Measurements from ENCODE around the gene CYP2W1.
"Not testable (repeated sequence)": the region's sequence is repeated elsewhere in the genome, so short reads cannot be mapped to it uniquely, and the experiment has no call there.

Gene CYP2W1, protein sequence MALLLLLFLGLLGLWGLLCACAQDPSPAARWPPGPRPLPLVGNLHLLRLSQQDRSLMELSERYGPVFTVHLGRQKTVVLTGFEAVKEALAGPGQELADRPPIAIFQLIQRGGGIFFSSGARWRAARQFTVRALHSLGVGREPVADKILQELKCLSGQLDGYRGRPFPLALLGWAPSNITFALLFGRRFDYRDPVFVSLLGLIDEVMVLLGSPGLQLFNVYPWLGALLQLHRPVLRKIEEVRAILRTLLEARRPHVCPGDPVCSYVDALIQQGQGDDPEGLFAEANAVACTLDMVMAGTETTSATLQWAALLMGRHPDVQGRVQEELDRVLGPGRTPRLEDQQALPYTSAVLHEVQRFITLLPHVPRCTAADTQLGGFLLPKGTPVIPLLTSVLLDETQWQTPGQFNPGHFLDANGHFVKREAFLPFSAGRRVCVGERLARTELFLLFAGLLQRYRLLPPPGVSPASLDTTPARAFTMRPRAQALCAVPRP

DNA sequence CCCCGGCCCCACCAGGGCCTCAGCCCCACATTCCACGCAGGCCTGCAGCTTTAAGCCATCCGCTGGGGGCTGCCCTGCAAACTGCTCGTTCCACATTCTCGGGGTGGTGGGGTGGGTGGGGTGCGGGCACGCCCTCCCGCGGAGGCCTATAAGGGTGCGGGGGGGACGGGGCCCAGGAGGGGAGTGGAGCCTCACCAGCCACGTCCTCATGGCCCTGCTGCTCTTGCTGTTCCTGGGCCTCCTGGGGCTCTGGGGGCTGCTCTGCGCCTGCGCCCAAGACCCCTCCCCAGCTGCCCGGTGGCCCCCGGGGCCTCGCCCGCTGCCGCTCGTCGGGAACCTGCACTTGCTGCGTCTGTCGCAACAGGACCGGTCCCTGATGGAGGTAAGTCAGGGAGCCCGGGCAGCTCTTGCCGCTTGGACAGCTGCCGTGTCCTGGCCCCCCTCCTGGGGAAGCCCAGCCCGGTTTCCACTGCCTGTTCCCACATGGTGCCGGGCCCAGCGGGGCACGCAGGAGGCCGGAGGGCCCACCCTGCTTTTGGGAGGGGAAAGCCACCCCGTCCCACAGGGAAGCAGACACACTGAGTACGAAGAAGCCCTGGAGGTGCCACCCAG lies at the start of gene CYP2W1:
TSS of gene CYP2W1 (plus strand) at position 178 of the 612 bp plus-strand sequence. CDS start at position 209, 31 bp downstream.
- no peak for DNase-seq (ENCODE audit: low read depth in 2 of 2)

DNA sequence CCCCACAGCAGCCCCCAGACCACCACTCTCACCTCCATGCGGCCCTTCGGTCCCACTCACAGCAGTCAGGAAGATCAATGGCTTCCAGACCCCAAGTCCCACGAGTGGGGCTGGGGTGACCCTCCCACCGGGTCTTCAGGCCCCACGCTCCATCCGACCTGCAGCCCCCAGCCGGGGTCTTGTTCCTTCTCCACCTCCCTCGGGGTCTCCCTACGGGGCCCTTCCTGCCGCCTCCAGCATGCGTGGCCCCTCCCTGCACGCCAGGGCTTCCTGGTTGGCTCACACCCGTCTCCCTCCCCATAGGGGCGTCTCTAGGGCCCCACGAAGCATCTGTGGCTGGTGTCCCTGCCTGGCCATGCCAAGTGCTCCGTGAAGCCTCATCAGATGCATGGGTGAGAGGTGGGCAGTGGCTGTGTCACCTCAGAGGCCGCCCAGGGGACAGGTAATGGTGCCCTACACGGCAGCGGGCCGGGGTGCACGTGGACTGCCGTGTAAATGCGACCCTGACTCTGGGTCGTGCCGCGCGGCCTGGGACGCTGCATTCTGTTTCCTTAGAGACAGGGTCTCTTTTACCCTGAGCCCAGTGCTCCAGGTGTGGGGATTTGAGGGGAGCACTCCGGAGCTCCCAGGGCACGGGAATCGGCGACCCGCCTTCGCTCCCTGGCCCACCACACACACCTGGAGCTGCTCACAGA lies 48.4 kb upstream of the CYP2W1 start:
- DNase-seq (ENCODE audit: low read depth in 2 of 2): no peak

DNA sequence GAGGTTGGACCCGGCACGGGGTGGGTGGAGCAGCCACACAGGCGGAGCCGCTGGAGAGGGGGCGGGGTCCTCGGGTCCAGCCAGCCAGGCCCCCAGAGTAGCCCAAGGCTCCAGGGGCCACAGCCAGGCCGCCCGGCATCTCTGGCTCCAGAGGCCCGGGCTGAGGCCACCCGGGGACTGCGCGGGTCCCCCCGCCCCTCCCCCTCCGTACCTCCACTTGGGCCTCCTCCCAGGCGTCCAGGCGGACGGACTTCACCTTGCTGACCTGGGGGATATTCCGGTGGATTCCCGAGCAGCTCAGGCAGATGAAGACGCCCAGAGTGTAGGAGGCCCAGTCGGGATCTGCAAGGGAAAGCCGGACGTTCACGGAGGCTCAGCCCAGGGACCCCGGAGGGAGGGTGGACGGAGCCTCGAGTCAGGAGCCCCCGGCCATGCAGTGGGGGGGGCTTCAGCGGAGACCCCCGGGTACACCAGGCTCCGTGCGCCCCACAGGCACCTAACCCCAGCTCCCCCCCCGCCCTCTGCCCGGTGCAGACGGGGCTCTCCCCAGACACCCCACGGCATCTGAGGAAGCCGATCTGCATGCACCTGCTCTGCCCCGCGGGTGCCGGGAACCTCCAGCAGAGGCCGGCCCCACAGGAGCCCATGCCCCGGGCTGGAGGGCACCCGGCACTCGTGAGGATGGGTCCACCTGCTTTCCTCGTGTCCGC lies 47.7 kb upstream of the CYP2W1 start:
- no peak for DNase-seq (ENCODE audit: low read depth in 2 of 2)

DNA sequence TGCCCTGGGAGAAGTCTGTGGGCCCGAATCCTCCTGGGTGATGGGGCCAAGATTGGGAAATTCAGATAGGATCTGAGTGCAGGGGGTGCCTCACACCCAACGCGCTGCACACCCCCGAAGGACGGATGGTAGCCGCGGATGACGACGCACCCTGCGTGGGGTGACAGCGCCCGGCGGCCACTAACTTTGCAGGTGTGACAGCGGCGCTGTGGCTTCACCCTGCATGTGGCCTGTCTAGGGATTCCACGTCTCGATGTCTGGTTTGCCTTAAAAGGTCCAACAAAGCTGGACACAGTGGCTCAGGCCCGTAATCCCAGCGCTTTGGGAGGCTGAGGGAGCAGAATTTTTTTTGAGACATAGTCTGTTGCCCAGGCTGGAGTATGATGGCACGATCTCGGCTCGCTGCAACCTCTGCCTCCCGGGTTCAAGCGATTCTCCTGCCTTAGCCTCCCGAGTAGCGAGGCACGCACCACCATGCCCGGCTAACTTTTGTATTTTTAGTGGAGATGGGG lies 47.1 kb upstream of the CYP2W1 start:
- DNase-seq (ENCODE audit: low read depth in 2 of 2): no peak

DNA sequence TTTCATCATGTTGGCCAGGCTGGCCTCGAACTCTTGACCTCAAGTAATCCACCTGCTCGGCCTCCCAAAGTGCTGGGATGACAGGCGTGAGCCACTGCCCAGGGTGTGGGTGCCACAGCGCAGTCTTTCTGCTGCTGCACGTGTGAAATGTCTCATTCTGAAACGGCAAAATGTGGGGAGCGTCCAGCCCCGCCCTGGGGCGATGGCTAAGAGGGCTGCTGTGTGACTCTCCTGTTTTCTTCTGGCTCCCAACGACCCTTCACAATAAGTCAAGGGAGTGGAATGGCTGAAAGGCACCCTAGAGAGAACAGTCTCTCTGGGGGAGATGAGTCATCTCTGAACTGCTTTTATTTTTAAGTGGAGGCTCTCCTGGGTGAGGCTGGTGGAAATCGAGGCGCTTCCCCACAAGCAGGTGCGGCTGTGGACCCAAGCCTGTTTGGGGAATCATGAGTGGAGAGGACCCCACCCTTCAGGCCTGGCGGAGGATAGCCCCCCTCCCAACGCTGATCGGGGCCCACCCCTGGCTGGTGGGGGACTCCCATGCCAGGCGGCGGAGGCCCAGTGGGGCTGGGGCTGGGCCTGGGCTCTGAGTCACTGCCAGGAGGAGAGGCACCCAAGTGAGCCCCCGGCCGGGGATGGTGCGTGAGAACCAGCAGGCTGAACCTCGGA lies 46.5 kb upstream of the CYP2W1 start:
- DNase-seq (ENCODE audit: low read depth in 2 of 2): no peak

DNA sequence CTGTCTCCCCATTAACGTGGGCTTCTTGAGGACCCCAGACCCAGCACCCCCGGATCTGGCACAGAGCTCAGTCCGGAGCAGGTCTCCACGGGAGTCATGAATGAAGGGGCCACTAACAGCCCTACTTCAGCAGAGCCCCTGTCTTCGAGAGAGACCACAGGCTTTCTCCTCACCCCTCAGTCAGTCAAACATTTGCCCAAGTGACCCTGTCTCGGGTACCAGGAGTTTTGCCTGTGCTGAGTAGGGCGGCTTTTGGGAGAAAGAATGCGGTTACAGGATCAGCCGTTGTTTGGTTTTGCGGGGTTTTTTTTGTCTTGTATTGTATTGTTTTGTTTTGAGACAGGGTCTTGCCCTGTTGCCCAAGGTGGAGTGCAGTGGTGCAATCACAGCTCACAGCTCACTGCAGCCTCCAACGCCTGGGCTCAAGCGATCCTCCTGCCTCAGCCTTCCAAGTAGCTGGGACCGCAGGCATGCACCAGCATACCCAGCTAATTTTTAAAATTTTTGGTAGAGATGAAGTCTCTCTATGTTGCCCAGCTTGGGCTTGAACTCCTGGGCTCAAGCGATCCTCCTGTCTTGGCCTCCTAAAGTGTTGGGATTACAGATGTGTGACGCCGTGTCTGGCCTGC lies 45.0 kb upstream of the CYP2W1 start:
- no peak for DNase-seq (ENCODE audit: low read depth in 2 of 2)

DNA sequence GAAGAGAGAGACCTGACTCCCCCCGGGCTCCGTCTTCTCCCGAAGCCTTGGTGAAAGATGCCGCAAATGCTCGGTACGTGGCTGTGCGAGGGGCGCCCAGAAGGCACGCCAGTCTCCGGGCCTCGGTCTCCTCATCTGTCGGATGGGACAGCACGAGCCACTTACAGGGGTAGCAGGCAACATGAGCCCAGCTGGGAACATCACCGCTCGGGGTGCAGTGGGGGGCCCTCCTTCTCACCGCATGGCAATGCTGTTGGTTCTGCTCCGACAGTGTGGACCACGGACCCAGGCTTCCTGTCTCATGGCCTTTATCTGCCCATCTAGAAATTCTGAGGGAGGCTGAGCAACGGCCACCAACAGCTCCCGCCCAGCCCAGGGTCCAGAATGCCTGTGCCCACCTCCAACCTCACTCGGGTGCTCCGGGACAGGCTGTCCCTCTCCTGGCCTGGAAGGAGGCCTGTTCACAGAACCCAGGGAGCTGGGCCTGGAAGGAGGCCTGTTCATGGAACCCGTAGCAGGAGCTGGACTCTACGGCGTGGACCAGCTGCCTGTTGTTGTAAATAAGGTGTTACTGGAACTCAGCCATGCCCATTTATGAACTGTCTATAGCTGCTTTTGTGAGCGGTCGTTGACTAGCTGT lies 44.3 kb upstream of the CYP2W1 start:
- no peak for DNase-seq (ENCODE audit: low read depth in 2 of 2)

DNA sequence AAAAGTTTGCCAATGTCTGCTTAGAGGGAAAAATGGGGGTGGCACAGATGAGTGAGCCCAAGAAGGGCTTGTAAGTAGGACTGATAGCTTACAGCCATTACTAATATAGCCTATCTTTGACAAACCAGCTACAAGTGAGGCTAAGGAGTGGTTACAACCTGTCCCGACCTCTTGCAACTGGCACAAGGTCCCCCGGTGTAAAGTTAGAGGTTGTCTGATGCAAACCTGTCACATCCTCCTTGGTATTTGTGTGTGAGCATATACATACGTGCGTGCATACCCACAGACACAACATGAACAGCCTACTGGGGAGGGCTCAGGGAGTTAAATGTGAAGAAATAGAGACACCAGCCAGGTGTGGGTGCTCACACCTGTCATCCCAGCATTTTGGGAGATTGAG lies 43.1 kb upstream of the CYP2W1 start:
- no peak for DNase-seq (ENCODE audit: low read depth in 2 of 2)

DNA sequence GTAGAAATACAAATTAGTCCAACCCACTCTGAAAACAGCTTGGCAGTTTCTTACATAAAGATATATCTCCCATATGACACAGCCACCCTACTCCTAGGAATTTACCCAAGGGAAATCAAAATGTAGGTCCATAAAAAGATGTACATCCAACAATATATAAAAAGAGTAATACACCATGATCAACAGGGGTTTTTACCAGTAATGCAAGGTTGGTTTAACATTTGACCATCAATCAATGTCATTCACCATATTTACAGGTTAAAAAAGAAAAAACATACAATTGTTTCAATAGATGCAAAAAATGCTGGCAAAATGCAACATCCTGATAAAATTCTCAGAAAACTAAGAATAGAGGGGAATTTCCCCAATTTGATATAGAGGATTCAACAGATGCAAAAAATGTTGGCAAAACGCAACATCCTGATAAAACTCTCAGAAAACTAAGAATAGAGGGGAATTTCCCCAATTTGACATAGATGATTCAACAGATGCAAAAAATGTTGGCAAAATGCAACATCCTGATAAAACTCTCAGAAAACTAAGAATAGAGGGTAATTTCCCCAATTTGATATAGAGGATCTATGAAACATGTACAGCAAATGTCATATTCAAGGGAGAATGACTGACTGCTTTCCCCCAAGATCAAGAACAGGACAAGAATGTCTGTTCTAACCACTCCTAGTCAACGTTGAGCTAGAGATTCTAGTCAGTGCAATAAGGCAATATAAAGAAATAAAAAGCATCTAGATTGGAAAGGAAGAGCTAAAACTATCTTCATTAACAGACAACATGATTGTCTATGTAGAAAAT lies 42.2 kb upstream of the CYP2W1 start:
- DNase-seq (ENCODE audit: low read depth in 2 of 2): no peak

DNA sequence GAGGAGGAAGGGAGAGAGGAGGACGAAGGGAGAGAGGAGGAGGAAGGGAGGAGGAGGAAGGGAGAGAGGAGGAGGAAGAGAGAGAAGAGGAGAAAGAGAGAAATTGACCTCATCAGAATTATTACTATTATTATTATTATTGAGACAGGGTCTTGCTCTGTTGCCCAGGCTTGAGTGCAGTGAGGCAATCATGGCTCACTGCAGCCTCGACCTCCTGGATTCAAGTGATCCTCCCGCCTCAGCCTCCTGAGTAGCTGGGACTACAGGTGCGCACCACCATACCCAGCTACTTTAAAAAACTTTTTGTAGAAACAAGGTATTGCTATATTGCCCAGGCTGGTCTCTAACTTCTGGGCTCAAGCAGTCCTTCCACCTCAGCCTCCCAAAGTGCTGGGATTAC lies 39.2 kb upstream of the CYP2W1 start:
- DNase-seq (ENCODE audit: low read depth in 2 of 2): not testable (repeated sequence)

DNA sequence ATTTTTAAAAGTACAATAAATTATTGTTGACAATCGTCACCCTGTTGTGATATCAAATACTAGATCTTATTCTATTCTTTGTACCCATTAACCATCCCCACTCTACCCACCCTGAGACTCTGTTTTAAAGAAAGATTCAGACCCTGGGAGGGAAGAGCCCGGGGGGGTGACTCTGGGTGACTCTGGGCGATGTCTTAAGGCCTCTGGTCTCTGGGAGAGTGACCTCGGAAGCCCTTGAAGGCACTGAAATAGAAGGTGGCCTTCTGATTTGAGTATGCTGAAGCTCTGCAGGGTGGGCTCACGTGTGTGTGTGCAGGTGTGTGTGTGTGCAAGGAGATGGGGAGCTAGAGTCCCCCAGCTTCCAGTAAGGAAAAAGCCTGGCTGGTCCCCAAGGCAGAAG lies 38.2 kb upstream of the CYP2W1 start:
- DNase-seq (ENCODE audit: low read depth in 2 of 2): no peak

DNA sequence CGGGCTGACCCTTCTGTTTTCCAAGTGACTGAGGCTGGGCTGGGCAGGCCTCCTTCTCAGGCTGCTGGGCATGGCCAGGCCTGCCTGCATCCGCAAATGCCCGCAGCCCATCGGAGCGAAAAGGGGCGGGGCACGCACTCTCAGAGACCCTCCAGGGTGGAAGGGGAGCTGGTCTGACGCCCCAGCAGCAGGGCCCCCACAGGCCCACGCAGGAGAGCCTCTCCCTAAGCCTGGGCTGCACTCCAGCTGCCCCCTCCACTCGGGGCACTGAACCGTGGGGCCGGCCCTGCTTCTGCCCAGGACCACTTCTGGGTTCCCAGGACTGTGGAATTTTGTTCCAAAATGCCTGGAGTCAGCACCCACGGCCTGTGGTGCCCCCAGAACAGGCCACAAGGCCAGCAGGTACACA lies 37.8 kb upstream of the CYP2W1 start:
- no peak for DNase-seq (ENCODE audit: low read depth in 2 of 2)

DNA sequence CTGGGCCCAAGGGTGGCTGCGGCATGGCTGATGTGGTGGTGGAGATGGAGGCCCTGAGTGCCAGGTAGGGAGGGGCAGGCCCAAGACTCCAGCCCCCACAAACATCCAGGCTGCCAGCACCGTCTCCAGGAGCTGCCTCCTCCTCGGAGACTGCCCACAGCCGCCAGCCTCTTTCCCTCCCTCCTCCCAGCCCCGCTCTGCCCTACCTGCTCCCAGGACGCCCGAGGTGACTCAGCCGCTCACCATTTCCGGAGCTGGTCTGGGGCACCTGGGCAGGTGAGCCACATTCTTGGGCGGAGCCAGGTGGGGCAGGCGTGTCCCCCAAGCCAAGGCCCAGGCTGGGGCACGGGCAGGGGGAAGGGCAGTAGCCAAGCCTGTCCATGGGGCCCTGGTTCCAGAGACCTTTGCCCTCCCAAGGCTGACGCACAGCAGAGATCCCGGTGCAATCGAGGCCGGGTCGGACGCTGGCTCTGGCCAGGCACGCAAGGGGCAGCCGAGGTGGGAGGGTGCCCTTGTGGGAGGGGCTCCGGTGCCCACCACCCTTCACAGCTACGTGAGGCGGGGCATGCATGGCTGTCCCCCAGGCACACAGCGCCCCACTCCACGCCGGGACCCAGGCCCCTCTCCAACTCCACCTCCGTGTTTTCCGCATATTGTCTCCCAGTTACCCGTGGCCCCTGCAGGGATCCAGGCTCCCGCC lies 37.3 kb upstream of the CYP2W1 start:
- no peak for DNase-seq (ENCODE audit: low read depth in 2 of 2)

DNA sequence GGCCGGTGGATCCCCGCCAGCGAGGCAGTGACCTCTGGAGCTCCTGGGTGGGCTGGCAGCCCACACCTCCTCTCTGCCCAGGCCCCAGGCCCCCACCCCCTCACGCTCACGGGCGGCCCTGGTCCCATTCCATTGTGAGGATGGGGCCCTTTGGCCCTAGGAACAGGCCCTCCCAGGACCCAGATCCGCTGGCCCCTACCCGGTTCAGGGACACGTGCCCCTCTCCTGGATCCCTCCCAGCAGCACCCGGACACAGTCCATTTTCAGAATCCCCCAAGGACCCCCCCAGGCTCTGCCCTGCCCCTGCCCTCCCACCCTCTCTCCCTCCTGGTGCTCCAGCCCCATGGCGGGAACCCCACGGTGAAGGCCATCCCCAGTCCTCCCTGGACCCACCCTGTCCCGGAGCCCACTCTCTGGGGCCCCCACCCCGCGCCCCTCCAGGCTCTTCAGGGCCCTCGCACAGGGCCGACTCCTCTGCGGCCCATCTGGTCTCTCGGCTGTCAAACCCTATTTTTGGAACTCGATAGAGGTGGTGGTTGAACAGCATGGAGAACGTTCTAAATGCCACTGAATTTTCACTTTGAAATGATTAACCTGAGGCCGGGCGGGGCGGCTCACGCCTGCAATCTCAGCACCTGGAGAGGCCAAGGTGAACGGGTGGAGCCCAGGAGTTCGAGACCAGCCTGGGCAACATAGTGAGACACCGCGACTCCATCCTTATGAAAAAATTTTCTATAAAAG lies 36.6 kb upstream of the CYP2W1 start:
- no peak for DNase-seq (ENCODE audit: low read depth in 2 of 2)

DNA sequence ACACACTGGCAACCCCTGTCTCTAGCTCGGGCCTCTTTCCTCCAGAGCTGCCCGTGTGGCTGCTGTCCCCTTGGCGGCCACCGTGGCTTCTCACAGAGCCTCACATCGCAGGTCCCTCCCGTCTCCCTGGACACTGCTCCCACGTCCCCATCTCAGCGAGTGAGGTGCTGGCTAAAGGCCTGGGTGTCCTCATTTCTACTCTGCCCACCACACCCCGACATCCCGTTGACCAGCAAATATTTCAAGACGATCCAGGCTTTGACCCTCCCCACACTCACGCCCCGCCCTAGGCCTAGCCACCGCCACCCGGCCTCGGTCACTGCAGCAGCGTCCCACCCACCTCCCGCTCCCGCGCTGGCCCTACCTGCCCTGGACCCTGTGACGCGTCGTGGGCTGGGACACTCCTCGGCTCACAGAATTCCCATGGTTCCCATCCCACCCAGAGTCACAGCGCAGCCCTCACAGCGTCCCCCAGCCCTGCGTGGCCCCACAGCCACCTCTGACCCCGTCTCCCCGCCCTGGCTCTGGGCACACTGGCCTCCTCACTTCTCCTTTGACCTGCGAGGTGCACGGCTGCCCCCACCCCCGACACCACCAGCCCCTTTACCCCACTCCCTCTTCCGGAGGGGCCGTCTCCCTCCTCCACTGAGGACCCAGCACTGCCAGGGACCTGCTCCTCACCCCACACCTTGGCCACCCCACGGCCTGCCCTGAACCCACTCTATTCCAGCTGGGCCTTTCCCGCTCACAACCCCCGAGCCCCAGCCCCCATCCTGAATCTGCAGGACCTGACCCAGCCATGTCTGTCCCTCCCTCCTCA lies 35.4 kb upstream of the CYP2W1 start:
- no peak for DNase-seq (ENCODE audit: low read depth in 2 of 2)

DNA sequence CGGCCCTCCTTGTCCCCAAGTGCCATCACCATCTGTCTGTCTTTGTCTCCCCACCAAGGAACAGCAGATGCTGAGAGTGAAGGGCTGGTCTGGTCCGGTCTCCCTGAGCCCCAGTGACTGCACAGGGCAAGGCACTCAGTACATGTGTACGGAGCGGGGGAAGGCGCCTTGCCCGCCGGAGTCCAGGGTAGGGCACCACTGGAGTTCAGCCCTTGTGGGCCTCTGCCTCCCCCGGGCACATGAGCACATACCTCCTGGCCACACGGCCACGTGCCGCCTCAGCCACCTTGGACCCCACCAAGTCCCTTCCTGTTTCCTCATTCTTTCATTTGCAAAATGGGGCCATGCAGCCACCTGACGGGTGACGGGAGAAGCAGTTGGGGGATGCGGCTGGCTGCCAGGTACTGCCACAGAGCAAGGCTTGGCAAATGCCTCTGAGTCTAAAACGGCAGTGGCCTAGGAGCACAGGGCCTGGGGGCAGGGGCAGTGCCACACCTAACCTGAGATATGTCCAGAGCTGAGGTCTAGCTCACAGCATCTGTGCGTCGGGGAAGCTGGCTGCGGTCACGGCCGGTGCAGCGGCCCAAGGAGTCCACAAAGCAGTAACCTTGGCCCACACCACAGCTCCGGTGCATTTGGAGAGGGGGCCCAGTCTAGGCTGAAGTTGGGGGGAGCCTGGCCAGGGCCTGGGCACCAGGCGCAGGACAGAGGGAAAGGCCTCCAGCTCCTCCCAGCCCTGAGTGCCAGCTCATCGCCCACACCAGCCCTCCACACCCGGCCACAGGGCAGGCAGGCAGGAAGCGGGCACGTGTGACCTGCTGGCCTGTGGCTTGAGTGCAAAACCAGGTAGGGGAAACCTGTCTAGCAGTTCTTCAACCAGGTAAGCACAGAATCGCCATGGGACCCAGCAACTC lies 33.7 kb upstream of the CYP2W1 start:
- DNase-seq (ENCODE audit: low read depth in 2 of 2): no peak

Measured in fibroblast of skin of left quadriceps (primary cell).